HPDE6-E6E7 (cell line): ENCODE measurements around the gene SIKE1.
"Not testable (repeated sequence)": the region's sequence is repeated elsewhere in the genome, so short reads cannot be mapped to it uniquely, and the experiment has no call there.

Experiments used
- DNase-seq: peaks from one replicate; pipeline ENCODE4 v3.0.0; 2011; ENCODE audit warnings: missing footprints; ENCODE audit errors: extremely low spot score

The SIKE1 gene

GRCh38 chr1:114780344-114781226 is at the start of gene SIKE1:
Gene SIKE1 (minus strand): TSS chr1:114780685. CDS start chr1:114780607, 78 bp downstream.
- DNase-seq, result peak; percentile 94

DNA sequence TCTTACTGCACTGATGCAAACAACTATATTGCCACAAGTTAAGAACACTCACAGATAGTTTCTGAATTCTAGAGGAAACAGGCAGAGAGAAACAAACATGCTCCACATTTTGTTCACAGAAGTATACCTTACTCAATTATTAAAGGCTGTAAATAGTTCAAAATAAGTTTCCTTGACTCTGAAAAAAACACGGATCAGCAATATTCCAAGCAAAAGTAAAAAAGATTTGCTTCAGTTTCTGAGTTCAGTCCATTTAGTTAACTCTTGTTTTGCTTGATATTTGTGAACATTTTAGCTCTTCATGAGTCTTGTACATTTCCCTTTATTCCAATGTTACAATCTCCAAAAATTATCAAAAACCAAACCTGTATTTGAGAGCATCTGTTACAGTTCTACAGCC is 49.6 kb upstream of the SIKE1 start:
- DNase-seq, result not testable (repeated sequence)

GRCh38 chr1:114828251-114828650 is 47.8 kb upstream of the SIKE1 start:
- DNase-seq, result peak; percentile 16

DNA sequence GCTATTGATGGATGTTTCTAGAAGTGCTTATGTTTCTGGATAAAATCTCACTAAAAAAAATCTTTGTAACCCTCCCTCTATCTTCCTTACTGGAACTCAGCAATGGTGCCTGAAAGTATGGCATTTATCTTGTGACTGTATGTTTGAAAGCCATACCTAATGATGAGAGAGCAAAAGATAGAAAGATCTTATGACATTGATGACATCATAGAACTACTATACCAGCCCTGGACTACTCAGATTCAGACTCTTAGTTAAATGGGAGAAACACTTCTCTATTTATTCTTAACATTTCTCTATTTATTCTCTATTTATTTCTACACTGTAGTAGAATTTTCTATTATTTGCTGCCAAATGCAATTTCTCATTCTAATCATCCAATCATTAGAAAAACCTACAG is 41.5 kb upstream of the SIKE1 start:
- DNase-seq, result no peak

- DNase-seq, result no peak
Measured at GRCh38 chr1:114820392-114820791, 39.9 kb upstream of the SIKE1 start.

DNA sequence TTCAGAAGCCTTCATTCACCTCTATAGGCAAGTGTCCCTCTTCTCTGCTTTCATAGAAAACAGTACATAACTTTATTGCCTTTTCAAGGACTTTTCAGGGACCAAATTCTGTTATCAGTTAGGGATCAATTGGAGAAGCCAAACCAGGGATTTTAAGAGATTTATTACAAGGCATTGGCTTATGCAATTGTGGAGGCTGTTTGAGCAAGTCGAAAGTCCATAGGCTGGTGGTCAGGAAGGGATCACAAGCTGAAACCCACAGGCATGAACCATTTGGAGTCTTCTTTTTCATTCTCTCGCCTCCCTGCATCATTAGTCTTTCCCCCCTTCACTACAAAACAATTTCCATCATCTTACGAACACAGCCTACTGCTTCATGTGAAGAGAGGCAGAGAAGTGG is 39.4 kb upstream of the SIKE1 start:
- DNase-seq, result no peak

DNA sequence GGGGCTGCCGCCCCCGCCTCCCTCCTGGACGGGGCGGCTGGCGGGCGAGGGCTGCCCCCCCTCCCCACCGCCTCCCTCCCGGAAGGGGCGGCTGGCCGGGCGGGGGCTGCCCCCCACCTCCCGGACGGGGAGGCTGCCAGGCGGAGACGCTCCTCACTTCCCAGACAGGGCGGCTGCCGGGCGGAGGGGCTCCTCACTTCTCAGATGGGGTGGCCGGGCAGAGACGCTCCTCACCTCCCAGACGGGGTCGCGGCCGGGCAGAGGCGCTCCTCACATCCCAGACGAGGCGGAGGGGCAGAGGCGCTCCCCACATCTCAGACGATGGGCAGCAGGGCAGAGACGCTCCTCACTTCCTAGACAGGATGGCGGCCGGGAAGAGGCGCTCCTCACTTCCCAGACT is 24.0 kb upstream of the SIKE1 start:
- DNase-seq, result not testable (repeated sequence)

- DNase-seq, result peak; percentile 92
Measured at GRCh38 chr1:114803001-114803400, 22.5 kb upstream of the SIKE1 start.

GRCh38 chr1:114794038-114794437 is 13.6 kb upstream of the SIKE1 start:
- no peak for DNase-seq

- not testable (repeated sequence) for DNase-seq
Measured at GRCh38 chr1:114790581-114790980, 10.1 kb upstream of the SIKE1 start.

GRCh38 chr1:114786440-114786839 is 6.0 kb upstream of the SIKE1 start:
- not testable (repeated sequence) for DNase-seq

GRCh38 chr1:114782476-114782875 is 2.0 kb upstream of the SIKE1 start:
- no peak for DNase-seq

- DNase-seq, result no peak
Measured at GRCh38 chr1:114779722-114780121, 763 bp downstream of the SIKE1 start.

- not testable (repeated sequence) for DNase-seq
Measured at GRCh38 chr1:114776726-114777125, 3.8 kb downstream of the SIKE1 start.

- no peak for DNase-seq
Measured at GRCh38 chr1:114771992-114772391, 8.5 kb downstream of the SIKE1 start.

DNA sequence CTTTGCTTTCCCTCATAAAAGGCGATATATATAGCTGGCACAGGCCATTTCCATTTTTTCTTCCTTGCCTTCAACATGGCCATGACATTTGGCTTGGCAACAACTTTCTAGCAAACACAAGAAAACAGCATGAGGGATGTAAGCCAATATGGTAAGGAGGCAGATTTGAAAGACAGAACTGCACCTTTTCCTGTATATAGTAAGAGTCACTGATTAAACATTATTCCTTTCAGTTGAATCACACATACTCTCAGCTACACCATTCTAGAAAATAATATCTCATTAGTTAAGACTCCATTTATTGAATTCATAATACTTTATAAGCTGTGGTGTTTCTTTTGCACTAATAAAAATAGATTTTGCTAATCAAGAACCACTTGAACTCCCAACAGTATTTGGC is 9.5 kb downstream of the SIKE1 start:
- no peak for DNase-seq

- no peak for DNase-seq
Measured at GRCh38 chr1:114764689-114765088, 15.8 kb downstream of the SIKE1 start.

GRCh38 chr1:114758256-114758832 is 22.1 kb downstream of the SIKE1 start:
- peak; percentile 9 for DNase-seq

DNA sequence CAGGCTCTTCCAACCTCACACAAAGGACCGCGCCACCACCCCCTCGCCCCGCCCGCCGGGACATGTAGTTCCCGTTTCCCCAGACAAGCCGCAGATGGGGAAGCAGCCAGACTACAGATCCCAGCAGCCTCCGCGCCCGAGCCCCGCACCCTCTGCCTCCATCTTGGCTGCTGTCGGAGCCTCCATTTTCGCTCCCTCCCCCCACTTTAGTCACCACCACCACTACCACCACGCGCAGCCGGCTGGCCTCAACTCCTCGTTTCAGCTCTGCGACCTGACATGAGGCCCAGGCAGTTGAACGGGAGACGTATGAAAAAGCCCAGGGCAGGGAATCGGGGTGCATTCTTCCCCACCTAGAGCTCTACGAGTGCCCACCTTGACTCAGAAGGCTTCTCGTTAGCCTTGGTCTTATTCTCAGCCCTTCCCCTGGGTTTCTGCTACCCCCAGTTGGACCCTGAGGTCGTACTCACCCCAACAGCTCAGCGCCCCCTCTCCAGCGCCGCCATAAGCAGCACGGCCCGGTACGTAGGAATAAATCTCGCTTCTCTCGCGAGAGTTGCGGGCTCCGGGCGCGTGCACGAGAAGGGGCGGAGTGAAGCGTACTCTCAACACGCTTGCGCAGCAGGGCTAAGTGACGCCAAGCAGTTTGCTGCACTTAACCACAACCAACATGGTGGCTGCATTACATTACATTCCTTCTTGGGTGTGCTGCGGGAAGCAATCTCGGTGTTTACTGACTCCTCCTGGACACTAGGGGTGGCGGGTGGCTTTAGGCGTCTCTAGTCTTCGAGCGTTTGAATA is 22.8 kb downstream of the SIKE1 start, which contains the start of gene CSDE1:
Gene CSDE1, minus strand, starts transcription at position 530 of the 801 bp plus-strand sequence. CDS start 18,094 bp downstream, outside the sequence.
- DNase-seq, result peak; percentile 93

DNA sequence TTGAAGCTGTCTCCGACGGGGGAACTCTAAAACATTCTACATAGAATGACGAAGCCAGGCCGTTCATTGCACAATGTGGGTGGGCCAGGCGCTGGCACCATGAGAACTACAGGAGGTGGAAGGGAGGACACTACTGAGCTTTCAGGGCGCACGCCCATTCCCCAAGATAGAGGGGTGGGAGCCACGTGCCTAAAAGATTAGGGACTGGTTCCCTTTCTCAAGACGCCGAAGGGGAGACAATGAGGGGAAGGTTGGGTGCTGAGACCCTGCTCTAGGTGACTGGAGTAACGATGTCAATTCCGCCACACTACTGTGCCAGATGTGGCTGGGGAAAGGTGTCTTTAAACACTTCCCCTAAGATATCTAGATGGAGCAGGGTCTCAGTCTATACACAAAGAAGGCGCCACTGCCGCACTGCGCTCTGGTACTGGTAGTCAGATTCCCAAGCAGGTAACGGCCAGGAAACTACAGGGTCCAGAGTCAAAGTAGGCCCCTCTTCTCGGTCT is 23.5 kb downstream of the SIKE1 start:
- DNase-seq, result peak; percentile 45

- peak; percentile 9 for DNase-seq
Measured at GRCh38 chr1:114756009-114756892, 24.2 kb downstream of the SIKE1 start.
